Tibial artery (tissue), 4 donors: ENCODE data around the gene HSD3B2.

Experiments
- DNase-seq, 2 donors: peaks; one replicate each; pipeline ENCODE4 v3.0.0-alpha.2; 2019
- H3K27ac ChIP-seq, 2 donors: fragments of 200-600 bp; sonication (generic) in 1 of 2; 1 replicate in 1 of 2; 2 replicates in 1 of 2; pipeline ENCODE4 v1.5.1; 2018 to 2019; ENCODE audit warnings: mild to moderate bottlenecking in 1 of 2
- H3K27me3 ChIP-seq, 2 donors: fragments of 200-600 bp; sonication (generic) in 1 of 2; one replicate each; pipeline versions ENCODE4 v1.5.1 to v1.6.0; 2016 to 2019
- H3K36me3 ChIP-seq, 3 donors: fragments of 200-600 bp; sonication (generic) in 2 of 3; one replicate each; pipeline ENCODE4 v1.5.1; 2016 to 2019; ENCODE audit warnings: mild to moderate bottlenecking in 2 of 3
- H3K4me1 ChIP-seq, 4 donors: fragments of 200-600 bp; sonication (generic) in 2 of 4; 1 replicate in 3 of 4; 2 replicates in 1 of 4; pipeline ENCODE4 v1.5.1; 2016 to 2019
- H3K4me3 ChIP-seq, 2 donors: fragments of 200-600 bp; sonication (generic) in 1 of 2; 1 replicate in 1 of 2; 2 replicates in 1 of 2; pipeline ENCODE4 v1.5.1; 2018 to 2019; ENCODE audit warnings: mild to moderate bottlenecking in 2 of 2
- H3K9me3 ChIP-seq, 3 donors: fragments of 200-600 bp; sonication (generic) in 1 of 3; one replicate each; pipeline ENCODE4 v1.5.1; 2016 to 2019
- CTCF ChIP-seq, 2 experiments: fragments of 200-600 bp in 1 of 2; fragments of 450-650 bp in 1 of 2; IDR thresholded peaks; one replicate each; pipeline ENCODE4 v1.5.1; 2017 to 2019; ENCODE audit warnings: antibody characterized with exemption in 2 of 2, mild to moderate bottlenecking in 1 of 2, moderate library complexity in 1 of 2
- intact Hi-C: fragments of 100-400 bp; cut with DNase I; formaldehyde crosslinking; loops from one replicate; pipeline ENCODE4 v1.15.0; 2023; ENCODE audit warnings: low total_unique reads

Gene HSD3B2

GRCh38 chr1:119453021-119453420 lies 38.1 kb downstream of the HSD3B2 start:
- H3K4me3 ChIP-seq: no peak overlapping the region
- H3K4me1 ChIP-seq: peaks cover 0 to 7% (median 3%) of the 10 kb centered on the region in 4 donors
- no peaks in the 10 kb centered on the region for H3K27me3 ChIP-seq
- H3K36me3 ChIP-seq: no peaks in the 10 kb centered on the region
- H3K27ac ChIP-seq: no peak overlapping the region
- no peak for TF ChIP-seq CTCF (IDR thresholded peaks at IDR 0.05)
- intact Hi-C loops: no loop called here
- no peak for DNase-seq
- H3K9me3 ChIP-seq: no peaks in the 10 kb centered on the region

GRCh38 chr1:119462964-119463363 lies 48.0 kb downstream of the HSD3B2 start:
- no peak for TF ChIP-seq CTCF (IDR thresholded peaks at IDR 0.05)
- no peaks in the 10 kb centered on the region for H3K4me1 ChIP-seq
- no peak overlapping the region for H3K27ac ChIP-seq
- intact Hi-C loops: no loop called here
- H3K9me3 ChIP-seq: no peaks in the 10 kb centered on the region
- no peak overlapping the region for H3K4me3 ChIP-seq
- H3K36me3 ChIP-seq: no peaks in the 10 kb centered on the region
- DNase-seq: no peak
- no peaks in the 10 kb centered on the region for H3K27me3 ChIP-seq

- no peaks in the 10 kb centered on the region for H3K36me3 ChIP-seq
- no peaks in the 10 kb centered on the region for H3K27me3 ChIP-seq
- no peak for TF ChIP-seq CTCF (IDR thresholded peaks at IDR 0.05)
- no peak overlapping the region for H3K4me3 ChIP-seq
- H3K4me1 ChIP-seq: no peaks in the 10 kb centered on the region
- H3K27ac ChIP-seq: no peak overlapping the region
- DNase-seq: no peak
- H3K9me3 ChIP-seq: no peaks in the 10 kb centered on the region
- intact Hi-C loops: no loop called here
These were observed 48.6 kb downstream of the HSD3B2 start for GRCh38 chr1:119463569-119463968.

GRCh38 chr1:119466445-119466844 lies 51.5 kb downstream of the HSD3B2 start:
- DNase-seq: no peak
- no peaks in the 10 kb centered on the region for H3K27me3 ChIP-seq
- H3K4me3 ChIP-seq: no peak overlapping the region
- intact Hi-C loops: no loop called here
- no peaks in the 10 kb centered on the region for H3K9me3 ChIP-seq
- no peak for TF ChIP-seq CTCF (IDR thresholded peaks at IDR 0.05)
- no peaks in the 10 kb centered on the region for H3K4me1 ChIP-seq
- no peaks in the 10 kb centered on the region for H3K36me3 ChIP-seq
- no peak overlapping the region for H3K27ac ChIP-seq

- intact Hi-C loops: no loop called here
- H3K4me1 ChIP-seq: no peaks in the 10 kb centered on the region
- H3K27ac ChIP-seq: no peak overlapping the region
- no peak for DNase-seq
- TF ChIP-seq CTCF (IDR thresholded peaks at IDR 0.05): no peak
- no peaks in the 10 kb centered on the region for H3K9me3 ChIP-seq
- no peaks in the 10 kb centered on the region for H3K27me3 ChIP-seq
- H3K36me3 ChIP-seq: no peaks in the 10 kb centered on the region
- no peak overlapping the region for H3K4me3 ChIP-seq
These were observed 52.3 kb downstream of the HSD3B2 start for GRCh38 chr1:119467219-119467618.
